HepG2 (cell line): ENCODE measurements around the gene CFI. TPM values are rescaled to one million over a fixed set of nuclear protein-coding genes. Genes with fewer than 3 reads are reported as not detected.

Experiments
- ATF7-NPFF ChIP-seq: sonication (generic); formaldehyde crosslinking; IDR thresholded peaks from 2 replicates; pipeline ENCODE4 v1.8.1; 2023; ENCODE audit warnings: mild to moderate bottlenecking, low read depth, missing genetic modification reagents, moderate library complexity
- CREM ChIP-seq, 2 experiments: sonication (generic) in 1 of 2; formaldehyde crosslinking in 1 of 2; IDR thresholded peaks; 2 replicates each; pipeline versions ENCODE4 v1.4.0 to v1.6.1; 2016 to 2020; ENCODE audit warnings: antibody characterized with exemption in 1 of 2, mild to moderate bottlenecking in 1 of 2, missing genetic modification reagents in 1 of 2
- GATAD1 ChIP-seq: IDR thresholded peaks from 2 replicates; pipeline ENCODE4 v1.6.1; 2016; ENCODE audit warnings: missing genetic modification reagents, missing compliant biosample characterization
- PAWR ChIP-seq: sonication (generic); formaldehyde crosslinking; IDR thresholded peaks from 2 replicates; pipeline ENCODE4 v1.4.0; 2020; ENCODE audit warnings: missing genetic modification reagents, mild to moderate bottlenecking, borderline replicate concordance
- TBL1XR1 ChIP-seq: fragments of 150-350 bp; IDR thresholded peaks from 2 replicates; pipeline ENCODE4 v1.6.1; 2014; ENCODE audit warnings: borderline replicate concordance, low read length; ENCODE audit not compliant: partially characterized antibody
- ZFYVE20 ChIP-seq: sonication (generic); formaldehyde crosslinking; IDR thresholded peaks from 2 replicates; pipeline ENCODE4 v1.8.0; 2023; ENCODE audit warnings: low read depth, mild to moderate bottlenecking, moderate library complexity, missing genetic modification reagents, borderline replicate concordance
- ZNF510 ChIP-seq: sonication (generic); formaldehyde crosslinking; IDR thresholded peaks from 2 replicates; pipeline ENCODE4 v1.4.0; 2020; ENCODE audit warnings: low read depth, mild to moderate bottlenecking, missing genetic modification reagents
- ZNF589 ChIP-seq: sonication (generic); formaldehyde crosslinking; conservative IDR thresholded peaks from 2 replicates; pipeline ENCODE4 v1.8.0; 2022; ENCODE audit warnings: mild to moderate bottlenecking, moderate library complexity, missing genetic modification reagents
- polyA plus RNA-seq, 8 experiments: library from polyadenylated mRNA; depleted of rRNA in 3 of 8; stranded (reverse) in 7 of 8; unstranded in 1 of 8; fragments of >200 nt; fragmentation: Illumina TruSeq in 4 of 8; extraction: Trizol in 4 of 8; gene quantifications; 2 replicates each; pipeline versions ENCODE4 v1.2.1 to v1.2.3, GENCODE V29; 2011 to 2016; ENCODE audit warnings: low read depth in 4 of 8, missing spikeins in 1 of 8, mixed read lengths in 1 of 8; ENCODE audit not compliant: insufficient read depth in 1 of 8
- total RNA-seq, 5 experiments: library from RNA; depleted of rRNA; stranded (reverse); fragments of >200 nt; fragmentation: Illumina TruSeq; extraction: Trizol; gene quantifications; 2 replicates each; pipeline ENCODE4 v1.2.3, GENCODE V29; 2016; ENCODE audit warnings: low read depth in 1 of 5
- TF ChIP-seq, protein P1 (sequence below): sonication (generic); formaldehyde crosslinking; IDR thresholded peaks from 2 replicates; pipeline ENCODE4 v1.4.0; 2020; ENCODE audit warnings: missing genetic modification reagents
- TF ChIP-seq, protein P2 (sequence below): sonication (generic); formaldehyde crosslinking; IDR thresholded peaks from 2 replicates; pipeline ENCODE4 v1.5.0; 2020; ENCODE audit warnings: mild to moderate bottlenecking, missing genetic modification reagents
- TF ChIP-seq, protein P3 (sequence below): IDR thresholded peaks from 2 replicates; pipeline ENCODE4 v1.6.1; 2016; ENCODE audit warnings: missing compliant biosample characterization, missing genetic modification reagents, borderline replicate concordance
- TF ChIP-seq, protein P4 (sequence below): sonication (generic); formaldehyde crosslinking; IDR thresholded peaks from 2 replicates; pipeline ENCODE4 v1.4.0; 2020; ENCODE audit warnings: missing genetic modification reagents

The CFI gene
- total and polyA plus RNA-seq, 2 of the 13 experiments (the other 11 are each of a cell fraction or from before 2014, with no cell fraction given) = 284 to 337 TPM

DNA sequence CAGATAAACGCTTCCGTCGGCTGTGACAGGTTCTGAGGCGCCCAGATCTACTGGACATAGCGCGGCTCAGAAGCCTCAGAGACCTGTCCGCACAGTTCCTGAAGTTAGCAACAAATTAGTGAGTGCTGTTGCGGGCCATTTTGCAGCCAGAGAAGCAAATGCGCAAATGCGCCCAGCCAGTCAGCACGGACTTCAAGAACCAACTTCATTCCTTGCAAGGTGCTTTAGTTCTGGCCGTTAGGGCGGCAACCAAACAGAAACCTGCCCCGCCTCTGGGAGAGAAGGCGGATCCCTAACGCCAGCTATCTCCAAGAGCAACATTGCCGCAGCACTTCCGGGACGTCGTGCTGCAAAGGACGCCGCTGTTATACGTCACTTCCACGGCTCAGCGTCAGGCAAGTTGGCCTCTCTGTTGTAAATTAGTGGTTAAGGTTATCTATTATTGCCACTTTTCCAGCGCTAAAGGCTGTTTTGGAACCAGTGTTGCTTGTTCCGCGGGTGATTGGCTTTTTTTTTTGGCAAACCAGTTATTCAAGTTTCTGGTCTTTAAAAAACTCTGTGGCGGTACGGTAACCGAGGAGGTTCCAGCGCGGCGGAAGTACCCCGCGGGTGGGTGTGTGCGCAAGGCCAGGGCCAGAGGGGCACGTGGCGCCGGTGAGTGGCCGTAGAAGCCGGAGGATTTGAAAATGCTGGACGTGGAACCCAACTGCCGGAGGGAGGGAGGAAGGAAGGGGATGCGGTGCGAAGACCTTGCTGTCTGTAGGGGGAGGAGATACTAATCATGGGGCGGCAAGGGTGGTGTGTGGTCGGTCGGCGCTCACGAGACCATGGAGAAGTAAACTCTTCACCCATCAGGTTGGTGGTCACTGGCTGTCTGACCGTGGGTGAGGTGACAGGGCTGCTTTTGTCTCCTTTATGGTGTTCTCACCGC lies 13.6 kb upstream of the CFI start, which contains the start of gene GAR1 (continued):
- TF ChIP-seq, protein P1, sequence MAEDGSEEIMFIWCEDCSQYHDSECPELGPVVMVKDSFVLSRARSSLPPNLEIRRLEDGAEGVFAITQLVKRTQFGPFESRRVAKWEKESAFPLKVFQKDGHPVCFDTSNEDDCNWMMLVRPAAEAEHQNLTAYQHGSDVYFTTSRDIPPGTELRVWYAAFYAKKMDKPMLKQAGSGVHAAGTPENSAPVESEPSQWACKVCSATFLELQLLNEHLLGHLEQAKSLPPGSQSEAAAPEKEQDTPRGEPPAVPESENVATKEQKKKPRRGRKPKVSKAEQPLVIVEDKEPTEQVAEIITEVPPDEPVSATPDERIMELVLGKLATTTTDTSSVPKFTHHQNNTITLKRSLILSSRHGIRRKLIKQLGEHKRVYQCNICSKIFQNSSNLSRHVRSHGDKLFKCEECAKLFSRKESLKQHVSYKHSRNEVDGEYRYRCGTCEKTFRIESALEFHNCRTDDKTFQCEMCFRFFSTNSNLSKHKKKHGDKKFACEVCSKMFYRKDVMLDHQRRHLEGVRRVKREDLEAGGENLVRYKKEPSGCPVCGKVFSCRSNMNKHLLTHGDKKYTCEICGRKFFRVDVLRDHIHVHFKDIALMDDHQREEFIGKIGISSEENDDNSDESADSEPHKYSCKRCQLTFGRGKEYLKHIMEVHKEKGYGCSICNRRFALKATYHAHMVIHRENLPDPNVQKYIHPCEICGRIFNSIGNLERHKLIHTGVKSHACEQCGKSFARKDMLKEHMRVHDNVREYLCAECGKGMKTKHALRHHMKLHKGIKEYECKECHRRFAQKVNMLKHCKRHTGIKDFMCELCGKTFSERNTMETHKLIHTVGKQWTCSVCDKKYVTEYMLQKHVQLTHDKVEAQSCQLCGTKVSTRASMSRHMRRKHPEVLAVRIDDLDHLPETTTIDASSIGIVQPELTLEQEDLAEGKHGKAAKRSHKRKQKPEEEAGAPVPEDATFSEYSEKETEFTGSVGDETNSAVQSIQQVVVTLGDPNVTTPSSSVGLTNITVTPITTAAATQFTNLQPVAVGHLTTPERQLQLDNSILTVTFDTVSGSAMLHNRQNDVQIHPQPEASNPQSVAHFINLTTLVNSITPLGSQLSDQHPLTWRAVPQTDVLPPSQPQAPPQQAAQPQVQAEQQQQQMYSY (CRISPR knock-in tag) = no peak
- TF ChIP-seq ZFYVE20 (CRISPR knock-in tag) = no peak
- no peak for TF ChIP-seq ZNF510 (CRISPR knock-in tag)
- TF ChIP-seq ZNF589 = peak; percentile 92
- TF ChIP-seq, protein P2, sequence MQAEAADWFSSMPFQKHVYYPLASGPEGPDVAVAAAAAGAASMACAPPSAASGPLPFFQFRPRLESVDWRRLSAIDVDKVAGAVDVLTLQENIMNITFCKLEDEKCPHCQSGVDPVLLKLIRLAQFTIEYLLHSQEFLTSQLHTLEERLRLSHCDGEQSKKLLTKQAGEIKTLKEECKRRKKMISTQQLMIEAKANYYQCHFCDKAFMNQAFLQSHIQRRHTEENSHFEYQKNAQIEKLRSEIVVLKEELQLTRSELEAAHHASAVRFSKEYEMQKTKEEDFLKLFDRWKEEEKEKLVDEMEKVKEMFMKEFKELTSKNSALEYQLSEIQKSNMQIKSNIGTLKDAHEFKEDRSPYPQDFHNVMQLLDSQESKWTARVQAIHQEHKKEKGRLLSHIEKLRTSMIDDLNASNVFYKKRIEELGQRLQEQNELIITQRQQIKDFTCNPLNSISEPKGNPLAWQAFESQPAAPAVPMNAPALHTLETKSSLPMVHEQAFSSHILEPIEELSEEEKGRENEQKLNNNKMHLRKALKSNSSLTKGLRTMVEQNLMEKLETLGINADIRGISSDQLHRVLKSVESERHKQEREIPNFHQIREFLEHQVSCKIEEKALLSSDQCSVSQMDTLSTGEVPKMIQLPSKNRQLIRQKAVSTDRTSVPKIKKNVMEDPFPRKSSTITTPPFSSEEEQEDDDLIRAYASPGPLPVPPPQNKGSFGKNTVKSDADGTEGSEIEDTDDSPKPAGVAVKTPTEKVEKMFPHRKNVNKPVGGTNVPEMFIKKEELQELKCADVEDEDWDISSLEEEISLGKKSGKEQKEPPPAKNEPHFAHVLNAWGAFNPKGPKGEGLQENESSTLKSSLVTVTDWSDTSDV = no peak
- TF ChIP-seq, protein P3, sequence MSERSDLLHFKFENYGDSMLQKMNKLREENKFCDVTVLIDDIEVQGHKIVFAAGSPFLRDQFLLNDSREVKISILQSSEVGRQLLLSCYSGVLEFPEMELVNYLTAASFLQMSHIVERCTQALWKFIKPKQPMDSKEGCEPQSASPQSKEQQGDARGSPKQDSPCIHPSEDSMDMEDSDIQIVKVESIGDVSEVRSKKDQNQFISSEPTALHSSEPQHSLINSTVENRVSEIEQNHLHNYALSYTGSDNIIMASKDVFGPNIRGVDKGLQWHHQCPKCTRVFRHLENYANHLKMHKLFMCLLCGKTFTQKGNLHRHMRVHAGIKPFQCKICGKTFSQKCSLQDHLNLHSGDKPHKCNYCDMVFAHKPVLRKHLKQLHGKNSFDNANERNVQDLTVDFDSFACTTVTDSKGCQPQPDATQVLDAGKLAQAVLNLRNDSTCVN (CRISPR knock-in tag) = no peak; the same call in 1 of the 2 replicates
- TF ChIP-seq ATF7-NPFF (CRISPR knock-in tag) = no peak; the same call in 1 of the 2 replicates
- no peak for TF ChIP-seq PAWR
- TF ChIP-seq CREM (IDR thresholded peaks at IDR 0.05) = peak; percentile 99
- TF ChIP-seq CREM (CRISPR knock-in tag; IDR thresholded peaks at IDR 0.05) = peak; percentile 75
- no peak for TF ChIP-seq TBL1XR1
- peak; percentile 98 for TF ChIP-seq GATAD1 (CRISPR knock-in tag)
- TF ChIP-seq, protein P4, sequence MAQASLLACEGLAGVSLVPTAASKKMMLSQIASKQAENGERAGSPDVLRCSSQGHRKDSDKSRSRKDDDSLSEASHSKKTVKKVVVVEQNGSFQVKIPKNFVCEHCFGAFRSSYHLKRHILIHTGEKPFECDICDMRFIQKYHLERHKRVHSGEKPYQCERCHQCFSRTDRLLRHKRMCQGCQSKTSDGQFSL = no peak
